Measurements from ENCODE around the gene MRPL20.
"Not testable (repeated sequence)": the region's sequence is repeated elsewhere in the genome, so short reads cannot be mapped to it uniquely, and the experiment has no call there.

MRPL20 gene

DNA sequence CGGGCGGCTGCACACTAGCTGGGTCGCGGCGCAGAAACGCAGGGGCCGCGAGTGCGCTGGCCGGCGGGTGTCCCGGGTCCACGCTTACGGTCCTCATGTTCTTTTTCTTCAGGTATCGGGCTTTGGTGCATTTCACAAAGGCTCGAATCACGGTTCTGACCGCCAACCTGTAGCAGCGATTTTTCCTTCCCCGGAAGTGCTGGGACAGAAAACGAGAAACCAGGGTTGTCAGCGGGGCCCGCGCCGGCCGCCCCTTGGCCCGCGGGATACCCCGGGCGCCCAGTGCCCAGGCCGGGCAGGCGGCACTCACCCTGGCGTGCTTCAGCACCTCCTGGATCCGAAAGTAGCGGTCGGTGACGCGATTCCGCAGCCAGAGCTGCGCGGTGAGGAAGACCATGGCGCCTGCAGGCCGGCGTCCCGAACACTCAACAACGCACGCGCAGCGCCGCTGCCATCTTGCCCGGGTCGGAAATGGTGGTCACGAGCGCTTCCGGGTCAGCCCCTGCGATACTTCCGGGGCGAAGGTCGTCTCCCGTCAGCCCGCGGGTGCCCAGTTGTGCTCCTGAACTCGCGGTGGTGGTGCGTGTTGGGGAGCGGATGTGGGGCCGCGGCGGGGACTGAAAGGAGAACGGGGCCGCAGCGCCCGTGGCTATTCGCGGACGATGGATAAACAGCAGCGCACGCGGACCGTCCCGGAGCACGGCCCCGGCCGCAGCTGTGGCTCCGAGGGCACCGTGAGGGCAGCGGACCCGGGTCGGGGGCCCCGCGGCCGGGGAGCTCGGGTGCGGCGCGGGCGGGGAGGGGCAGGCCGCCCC lies at the start of gene MRPL20:
TSS of gene MRPL20 (minus strand) at position 473 of the 815 bp plus-strand sequence. CDS start at position 397, 76 bp downstream.
- peak; percentile 95 for DNase-seq (ENCODE audit: low read depth)

DNA sequence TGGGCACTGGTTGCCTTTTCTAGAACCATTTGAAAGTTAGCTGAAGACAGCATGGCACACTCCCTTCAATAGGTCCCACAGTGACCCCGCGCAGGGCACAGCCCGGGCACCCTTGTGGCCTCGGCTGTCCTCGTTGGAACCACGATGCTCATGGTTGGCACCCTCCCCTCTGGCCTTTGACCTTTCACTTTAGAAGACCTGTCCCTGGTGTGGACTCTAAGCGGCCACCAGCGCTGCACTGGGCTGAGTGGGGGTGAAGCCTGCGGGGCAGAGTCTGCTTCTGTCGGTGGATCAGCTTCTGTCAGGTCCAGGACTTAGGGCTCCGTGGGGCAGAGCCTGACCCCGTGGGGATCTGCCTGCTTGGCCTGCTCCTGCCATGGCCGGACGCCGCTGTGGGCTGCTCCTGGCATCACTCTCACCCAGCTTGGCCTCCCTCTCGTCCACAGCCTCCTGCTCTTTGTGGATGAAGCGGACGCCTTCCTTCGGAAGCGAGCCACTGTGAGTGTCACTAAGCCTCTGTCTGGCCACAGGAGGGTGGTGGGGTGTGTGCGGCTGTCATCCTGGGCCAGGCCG lies 49.7 kb upstream of the MRPL20 start:
- DNase-seq (ENCODE audit: low read depth) = not testable (repeated sequence)

DNA sequence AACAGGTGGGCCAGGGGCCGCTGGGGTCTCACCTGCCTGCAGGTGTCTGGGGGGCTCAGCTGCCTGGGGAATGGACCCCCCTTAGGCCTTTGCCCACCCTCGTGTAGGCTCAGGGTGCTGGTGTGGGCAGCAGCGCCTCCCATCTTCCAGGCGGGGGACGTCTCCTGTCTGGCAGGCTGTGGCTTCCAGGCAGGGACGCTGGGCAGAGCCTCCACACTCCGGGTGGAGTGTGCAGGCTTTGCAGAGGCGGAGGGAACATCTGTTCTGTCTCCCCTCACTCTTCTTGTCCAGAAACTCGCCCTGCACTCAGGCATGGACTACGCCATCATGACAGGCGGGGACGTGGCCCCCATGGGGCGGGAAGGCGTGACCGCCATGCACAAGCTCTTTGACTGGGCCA lies 48.8 kb upstream of the MRPL20 start:
- not testable (repeated sequence) for DNase-seq (ENCODE audit: low read depth)

DNA sequence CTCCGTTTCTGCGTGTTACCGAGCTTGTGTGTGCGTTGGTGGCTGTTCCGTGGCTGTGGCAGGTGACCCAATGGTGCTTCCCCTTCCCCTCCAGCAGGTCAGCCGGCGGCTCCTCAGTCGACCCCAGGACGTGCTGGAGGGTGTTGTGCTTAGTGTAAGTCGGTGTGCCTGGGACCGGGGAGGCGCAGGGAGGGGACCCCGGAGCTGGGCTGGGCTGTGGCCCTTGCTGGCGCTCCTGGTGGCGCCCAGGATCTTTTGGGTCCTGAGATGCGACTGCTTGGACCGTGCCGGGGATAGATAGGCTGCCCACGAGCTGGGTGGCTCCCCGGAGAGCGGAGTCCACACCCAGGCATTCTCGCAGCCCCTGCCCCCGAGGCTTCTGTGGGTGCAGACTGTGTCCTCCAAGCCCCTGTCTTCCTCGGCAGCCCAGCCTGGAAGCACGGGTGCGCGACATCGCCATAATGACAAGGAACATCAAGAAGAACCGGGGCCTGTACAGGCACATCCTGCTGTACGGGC lies 48.3 kb upstream of the MRPL20 start:
- DNase-seq (ENCODE audit: low read depth) = no peak

DNA sequence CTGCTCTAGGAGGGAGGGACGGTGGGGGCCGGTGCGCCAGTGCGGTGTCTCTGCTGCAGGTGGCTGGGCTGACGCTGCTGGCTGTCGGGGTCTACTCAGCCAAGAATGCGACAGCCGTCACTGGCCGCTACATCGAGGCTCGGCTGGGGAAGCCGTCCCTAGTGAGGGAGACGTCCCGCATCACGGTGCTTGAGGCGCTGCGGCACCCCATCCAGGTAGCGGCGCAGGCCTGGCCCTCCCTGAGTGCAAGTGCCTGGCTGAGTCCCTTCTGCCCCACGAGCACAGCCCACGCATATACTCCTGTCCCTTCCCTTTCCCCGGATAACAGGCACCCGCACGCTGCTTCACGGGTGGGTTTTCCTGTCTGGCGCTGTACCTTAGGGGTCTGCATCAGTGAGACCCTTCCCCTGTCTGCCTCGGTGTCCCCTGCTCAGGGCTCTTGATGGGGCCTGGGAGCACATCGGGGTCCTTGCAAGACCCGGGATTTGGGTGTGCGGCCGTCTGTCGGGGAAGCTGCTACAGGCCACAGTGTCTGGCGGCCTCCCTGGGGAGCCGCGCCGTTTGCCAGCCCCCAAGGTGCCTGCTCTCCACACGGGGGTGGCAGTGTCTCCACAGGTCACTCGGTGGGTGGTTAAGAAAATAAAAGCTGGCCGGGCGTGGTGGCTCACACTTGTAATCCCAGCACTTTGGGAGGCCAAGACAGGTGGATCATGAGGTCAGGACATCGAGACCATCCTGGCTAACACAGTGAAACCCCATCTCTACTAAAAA lies 47.4 kb upstream of the MRPL20 start:
- not testable (repeated sequence) for DNase-seq (ENCODE audit: low read depth)

DNA sequence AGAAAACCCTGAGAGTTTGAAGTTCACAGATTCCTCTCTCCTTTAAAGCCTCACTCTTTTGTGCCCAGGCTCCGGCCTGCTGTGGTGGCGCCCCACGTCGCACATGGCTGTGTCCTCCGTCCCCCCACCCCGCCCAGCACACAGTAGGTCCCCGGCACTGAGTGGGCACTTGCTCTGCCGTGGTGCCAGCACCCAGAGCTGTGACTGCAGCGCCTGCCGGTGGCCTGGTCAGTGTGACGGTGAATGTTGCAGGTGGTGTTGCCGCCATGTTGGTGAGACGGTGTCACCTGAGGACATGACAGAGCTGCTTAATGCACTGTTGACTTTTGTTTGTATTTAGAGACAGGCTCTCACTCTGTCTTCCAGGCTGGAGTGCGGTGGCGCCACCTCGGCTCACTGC lies 45.8 kb upstream of the MRPL20 start:
- DNase-seq (ENCODE audit: low read depth) = no peak

DNA sequence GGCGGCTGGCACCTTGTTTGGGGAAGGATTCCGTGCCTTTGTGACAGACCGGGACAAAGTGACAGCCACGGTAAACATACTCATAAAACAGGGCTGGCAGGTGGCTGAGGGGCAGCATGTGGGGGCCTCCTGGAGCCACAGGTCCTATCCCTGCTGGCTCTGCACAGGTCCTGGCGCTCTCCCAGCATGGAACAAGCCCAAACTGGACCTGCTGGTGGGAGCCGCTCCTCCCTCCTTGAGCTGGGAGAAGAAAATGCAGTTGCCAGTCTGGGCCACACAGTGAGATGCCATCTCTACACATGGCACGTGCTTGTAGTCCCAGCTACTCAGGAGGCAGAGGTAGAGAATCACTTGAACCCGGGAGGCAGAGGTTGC lies 45.3 kb upstream of the MRPL20 start:
- DNase-seq (ENCODE audit: low read depth) = not testable (repeated sequence)

DNA sequence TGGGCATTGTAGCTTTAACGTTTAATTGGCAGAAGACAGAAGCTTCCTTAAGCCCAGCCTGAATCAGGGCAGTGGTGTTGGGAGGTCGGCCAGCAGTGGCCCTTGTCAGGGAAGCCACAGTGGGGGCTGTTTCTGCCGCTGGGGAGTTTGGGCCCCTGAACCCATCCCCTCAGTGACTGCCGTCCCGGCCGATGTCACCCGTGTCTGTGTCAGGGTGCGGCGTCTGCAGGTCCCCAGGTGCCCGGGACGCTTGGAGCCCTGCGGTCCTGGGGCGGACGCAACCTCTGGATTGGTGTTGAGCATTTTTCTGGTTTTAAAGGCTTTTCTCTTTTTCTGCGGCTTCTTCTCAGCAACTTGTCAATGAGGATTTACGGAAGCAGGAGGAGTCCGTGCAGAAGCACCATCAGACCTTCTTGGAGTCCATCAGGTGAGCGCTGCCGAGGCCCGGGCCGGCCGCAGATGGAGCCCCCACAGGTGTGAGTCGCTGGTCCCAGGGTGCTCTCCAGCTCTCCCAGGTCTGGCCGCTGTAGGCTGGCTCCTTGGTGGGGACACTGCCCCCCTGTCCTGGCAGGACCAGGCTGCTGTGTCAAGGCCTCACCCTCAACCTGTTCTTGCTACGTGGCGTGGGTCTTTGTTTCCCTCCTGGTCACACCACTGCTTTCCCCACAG lies 44.7 kb upstream of the MRPL20 start:
- DNase-seq (ENCODE audit: low read depth) = no peak

DNA sequence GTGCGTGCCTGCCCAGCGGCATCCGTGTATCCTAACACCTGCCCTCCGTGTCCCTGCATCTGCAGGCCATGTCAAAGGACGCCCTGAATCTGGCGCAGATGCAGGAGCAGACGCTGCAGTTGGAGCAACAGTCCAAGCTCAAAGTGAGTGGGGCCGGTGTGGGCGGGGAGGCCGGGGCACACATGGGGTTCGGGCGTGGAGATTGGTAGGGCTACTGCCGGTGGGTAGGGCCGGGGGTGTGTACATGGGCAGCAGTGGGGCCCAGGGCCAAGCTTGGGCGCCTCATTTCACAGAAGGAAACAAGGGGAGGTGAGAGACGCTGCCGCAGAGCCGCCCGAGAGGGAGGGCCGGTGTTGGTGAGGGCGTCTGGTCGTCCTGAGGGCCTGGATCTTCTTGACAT lies 43.5 kb upstream of the MRPL20 start:
- not testable (repeated sequence) for DNase-seq (ENCODE audit: low read depth)

DNA sequence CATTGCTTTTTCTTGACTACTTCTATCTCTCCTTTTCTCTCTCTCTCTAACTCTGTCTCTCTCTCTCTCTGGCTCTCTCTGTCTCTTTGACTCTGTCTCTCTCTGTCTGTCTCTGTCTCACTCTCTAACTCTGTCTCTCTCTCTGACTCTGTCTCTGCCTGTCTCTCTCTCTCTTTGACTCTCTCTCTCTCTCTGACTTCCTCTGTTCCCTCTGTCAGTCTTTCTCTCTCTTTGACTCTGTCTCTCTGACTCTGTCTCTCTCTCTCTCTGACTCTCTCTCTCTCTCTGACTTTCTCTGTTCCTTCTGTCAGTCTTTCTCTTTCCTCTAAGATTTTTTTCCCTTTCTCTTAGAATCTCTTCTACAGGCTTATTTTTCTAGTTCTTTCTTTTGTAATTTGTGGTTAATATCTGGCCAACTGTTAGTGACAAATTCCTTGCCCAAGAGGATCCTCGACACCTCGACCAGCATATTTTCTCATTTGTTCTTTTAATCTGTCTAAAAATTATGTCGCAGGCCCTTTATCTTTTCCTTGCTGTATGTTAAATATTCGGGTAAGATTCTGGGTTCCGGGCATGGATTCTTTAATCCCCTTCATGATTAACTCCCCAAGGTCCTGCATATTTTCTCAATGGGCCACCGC lies 42.1 kb upstream of the MRPL20 start, which contains the start of gene ATAD3C:
TSS of gene ATAD3C (plus strand) at position 591 of the 641 bp plus-strand sequence. CDS start 995 bp downstream, outside the sequence.
- DNase-seq (ENCODE audit: low read depth) = no peak

DNA sequence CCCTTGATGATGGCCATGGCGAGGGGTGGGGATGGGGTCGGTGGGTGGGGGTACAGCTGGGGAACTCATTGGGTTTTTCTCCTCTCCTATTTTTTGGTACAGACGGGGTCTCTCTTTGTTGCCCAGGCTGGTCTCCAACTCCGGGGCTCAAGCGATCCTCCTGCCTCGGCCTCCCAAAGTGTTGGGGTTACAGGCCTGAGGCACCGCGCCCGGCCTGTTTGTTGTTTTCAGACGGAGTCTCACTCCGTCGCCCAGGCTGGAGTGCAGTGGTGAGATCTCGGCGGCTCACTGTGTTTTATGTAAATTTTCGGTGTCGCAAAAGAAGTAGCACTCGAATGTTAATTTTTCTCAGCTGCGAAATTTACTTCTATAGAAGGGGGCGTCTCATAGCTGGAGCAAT lies 39.5 kb upstream of the MRPL20 start:
- DNase-seq (ENCODE audit: low read depth) = not testable (repeated sequence)

DNA sequence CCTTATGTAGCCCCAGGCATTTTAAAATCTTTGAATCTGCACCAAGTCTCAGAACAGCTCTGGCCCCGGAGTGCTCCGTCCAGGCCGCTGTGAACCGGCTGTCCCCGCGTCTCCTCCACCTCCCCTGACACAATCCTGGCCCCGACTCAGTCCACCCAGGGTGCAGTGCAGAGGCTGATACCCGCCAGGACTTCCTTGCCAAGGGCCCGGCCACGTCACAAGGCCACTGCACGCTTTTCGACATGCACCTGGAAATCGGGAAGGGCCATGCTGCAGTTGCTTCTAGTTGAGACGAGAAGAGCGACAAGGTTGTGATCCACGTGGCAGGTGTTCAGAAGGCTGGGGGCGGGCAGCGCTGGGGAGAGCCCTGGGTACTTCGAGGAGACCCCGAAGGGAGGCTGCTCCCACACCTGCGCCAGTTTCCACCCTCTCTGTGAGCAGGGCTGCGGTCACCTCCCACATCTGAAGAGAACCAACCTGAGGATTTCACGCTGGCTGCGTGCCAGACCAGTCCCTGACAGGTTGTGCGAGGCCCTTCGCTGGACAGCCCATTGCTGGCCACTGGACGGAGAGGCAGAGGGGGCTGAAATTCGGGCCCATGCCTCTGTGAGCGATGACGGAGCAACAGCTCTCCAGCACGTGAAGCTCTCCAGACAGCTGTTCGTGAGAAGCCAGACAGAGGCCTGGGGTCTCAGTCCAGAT lies 35.1 kb upstream of the MRPL20 start:
- DNase-seq (ENCODE audit: low read depth) = no peak

DNA sequence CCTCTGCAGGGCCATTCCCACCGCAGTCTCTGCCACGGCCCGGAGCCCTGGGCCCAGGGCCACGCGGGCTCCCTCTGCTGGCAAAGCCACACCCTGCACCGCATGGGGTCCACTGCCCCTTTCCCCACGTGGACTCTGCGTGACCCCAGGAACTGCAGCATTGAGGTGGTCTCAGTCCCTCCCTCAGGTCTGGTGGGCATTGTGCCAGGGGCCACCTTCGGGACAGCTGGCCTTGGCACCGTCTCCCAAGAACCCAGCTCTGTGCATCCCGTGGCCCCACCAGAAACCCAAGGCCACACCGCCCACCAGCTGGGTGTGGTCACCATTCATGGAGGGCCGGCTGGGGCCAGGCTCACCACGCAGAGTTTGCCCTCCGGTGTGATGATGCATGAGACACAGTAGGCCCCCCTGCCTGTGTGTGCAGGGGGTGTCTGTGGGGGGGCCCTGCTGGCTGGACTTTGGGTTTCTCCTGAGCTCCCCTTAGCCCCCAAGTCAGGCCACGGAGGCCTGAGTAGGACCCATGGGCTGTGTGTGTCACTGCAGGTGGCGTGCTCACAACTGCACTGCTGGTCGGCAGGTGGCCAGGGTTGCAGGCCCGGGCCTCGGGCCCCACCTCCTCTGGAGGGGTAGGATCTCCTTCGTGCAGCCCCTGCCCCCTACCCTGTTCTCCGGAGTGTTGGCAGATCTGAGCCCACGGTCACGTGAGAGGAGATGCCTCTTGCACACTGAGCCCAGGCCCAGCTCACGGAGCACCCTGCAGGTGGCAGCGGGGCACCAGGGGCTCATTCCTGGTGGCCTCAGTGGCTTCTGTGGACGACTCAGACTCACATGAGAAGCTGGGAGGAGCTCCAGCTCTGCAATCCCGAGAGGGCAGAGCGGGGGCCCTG lies 34.2 kb upstream of the MRPL20 start:
- DNase-seq (ENCODE audit: low read depth) = no peak

DNA sequence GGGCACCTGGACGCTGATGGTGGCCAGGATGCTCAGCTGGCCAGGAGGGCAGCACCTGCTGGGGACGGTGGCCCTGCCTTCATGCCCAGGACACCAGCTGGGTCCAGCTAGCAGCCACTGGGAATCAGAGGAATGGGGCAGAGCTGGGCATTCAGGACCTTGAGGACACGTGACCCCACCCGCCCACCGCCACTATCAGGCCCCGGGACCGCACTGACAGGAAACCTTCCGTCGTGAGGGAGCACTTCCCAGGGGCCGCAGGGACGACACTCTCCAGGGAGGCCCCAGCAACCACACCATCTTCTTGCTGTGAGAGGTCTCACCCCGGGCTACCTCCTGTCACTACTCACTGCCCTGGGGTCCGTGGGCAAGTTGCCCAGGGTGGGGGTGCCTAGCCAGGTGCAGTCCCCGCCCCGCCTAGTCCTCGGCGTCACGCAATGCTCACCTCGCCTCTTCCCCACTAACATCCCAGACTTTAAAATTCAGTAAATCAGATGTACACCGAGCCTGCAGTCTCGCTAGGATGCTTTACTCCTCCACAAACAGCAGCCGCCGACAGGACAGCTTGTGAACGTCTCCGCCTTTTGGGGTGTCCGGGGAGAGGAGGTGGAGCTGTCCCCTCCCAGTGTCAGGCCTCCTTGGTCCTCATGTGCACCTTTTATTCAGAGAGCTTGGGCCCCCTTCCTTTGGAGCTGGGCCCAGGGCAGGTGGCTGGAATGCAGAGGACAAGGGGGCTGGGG lies 33.3 kb upstream of the MRPL20 start:
- DNase-seq (ENCODE audit: low read depth) = no peak

DNA sequence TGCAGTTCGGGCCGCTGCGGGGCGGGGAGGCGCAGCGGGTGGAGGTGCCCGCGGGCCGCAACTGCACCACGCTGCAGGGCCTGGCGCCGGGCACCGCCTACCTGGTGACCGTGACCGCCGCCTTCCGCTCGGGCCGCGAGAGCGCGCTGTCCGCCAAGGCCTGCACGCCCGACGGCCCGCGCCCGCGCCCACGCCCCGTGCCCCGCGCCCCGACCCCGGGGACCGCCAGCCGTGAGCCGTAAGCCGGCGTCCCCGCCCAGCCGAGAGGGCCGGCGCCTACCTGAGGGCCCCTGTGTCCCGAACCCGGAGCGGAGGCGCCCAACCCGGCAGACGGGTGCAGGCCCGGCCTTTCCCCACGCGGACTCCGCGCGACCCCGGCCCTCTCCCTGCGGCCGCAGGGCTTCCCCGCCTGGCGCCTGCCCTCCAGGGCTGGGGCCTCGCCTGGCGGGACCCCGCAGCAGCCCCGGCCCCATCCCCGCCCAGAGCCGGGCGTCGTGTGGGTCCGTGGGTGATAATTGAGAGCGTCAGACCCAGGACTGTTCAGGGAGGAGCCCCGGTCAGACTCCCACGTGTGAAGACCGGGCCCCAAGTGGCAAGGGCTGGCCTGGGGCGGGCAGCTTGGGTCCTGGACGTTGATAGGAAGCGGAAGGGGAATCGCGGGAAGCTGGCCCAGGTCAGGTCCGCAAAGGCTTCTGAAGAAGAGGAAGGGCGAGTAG lies 32.6 kb upstream of the MRPL20 start:
- DNase-seq (ENCODE audit: low read depth) = no peak

DNA sequence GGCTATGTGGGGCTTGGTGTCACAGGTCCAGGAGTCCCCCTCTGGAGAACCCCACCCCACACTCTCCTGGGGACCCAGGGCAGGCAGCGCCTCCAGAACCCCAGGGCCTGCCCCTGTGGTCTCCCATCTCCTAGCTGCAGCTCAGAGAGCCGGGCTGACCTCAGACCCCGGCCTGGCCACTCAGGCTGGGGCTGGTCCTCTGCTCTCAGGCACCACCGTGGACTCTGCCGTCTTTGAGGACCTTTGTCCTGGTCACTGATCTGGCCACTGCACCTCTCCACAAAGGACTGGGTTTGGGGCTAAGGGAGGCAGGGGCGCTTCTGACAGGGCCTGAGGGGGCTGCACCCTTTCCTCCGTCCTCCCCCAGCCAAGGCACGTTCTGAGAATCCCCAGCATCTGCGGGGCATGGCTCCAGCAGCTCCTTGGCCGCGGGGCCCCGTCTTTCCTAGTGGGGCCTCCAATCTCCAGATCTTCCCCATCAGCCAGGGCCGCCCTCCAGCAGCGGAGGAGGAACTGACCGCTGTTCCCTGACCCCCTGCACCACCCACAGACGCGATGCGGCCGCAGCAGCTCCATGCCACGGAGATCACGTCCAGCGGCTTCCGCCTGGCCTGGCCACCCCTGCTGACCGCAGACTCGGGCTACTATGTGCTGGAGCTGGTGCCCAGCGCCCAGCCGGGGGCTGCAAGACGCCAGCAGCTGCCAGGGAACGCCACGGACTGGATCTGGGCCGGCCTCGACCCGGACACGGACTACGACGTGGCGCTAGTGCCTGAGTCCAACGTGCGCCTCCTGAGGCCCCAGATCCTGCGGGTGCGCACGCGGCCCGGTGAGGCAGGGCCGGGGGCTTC lies 31.7 kb upstream of the MRPL20 start:
- no peak for DNase-seq (ENCODE audit: low read depth)

DNA sequence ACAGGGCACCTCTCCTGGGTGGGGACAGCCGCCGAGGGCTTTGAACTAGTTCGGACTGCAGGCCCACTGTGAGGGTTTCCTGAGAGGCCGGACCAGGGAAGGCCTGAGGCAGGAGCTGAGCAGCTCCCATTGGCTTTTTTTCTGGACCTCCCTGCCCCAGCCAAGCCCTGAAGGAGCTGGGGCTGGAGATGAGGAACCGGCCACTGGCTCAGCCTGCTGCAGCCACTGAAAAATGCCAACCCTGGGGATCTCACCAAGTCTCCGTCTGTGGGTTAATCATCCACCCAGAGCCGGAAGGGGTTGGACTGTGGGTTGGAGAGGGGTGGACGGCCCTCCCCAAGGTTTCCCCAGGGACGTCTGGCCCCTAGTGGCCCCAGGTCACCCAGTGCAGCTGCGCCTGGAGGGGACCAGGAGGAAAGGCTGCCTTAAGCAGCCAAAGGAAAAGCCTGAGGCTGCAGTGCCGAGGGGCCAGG lies 30.8 kb upstream of the MRPL20 start:
- DNase-seq (ENCODE audit: low read depth) = no peak
